Retina (tissue), 1 donor: ENCODE data around the gene WDFY1.
A peak's percentile ranks its signal among the peaks of the same experiment; 100 is the strongest.

Source experiments
- DNase-seq: peaks from one replicate; pipeline ENCODE4 v3.0.0-alpha.2; 2016

The WDFY1 gene

GRCh38 chr2:223944703-223945531, at the start of gene WDFY1:
Gene WDFY1 (minus strand): TSS chr2:223945335. CDS start chr2:223945284, 51 bp downstream.
- peak; percentile 93 for DNase-seq

GRCh38 chr2:223994562-223995162, 49.5 kb upstream of the WDFY1 start:
- no peak for DNase-seq

- DNase-seq: peak; percentile 67
Measured at GRCh38 chr2:223993634-223994232, 48.6 kb upstream of the WDFY1 start.

GRCh38 chr2:223991611-223992010, 46.5 kb upstream of the WDFY1 start:
- no peak for DNase-seq

DNA sequence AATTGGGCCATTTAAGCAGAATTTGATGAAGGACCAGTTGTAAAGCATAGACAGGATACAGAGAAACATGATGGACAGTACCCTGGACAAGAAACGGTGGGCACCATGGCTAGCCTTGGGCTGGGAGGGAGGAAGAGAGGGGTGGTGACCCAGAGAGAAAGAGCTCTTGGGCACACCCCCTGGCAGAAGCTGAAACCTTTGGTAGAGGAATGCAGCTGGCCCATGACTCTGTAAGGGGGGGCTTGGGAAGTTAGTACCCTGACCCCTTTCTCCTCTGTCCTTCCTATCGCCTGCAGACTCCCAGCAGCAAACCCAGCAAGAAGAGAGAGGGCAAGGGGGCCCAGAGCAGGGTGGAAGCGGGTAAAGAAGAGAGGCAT, 44.7 kb upstream of the WDFY1 start:
- no peak for DNase-seq

DNA sequence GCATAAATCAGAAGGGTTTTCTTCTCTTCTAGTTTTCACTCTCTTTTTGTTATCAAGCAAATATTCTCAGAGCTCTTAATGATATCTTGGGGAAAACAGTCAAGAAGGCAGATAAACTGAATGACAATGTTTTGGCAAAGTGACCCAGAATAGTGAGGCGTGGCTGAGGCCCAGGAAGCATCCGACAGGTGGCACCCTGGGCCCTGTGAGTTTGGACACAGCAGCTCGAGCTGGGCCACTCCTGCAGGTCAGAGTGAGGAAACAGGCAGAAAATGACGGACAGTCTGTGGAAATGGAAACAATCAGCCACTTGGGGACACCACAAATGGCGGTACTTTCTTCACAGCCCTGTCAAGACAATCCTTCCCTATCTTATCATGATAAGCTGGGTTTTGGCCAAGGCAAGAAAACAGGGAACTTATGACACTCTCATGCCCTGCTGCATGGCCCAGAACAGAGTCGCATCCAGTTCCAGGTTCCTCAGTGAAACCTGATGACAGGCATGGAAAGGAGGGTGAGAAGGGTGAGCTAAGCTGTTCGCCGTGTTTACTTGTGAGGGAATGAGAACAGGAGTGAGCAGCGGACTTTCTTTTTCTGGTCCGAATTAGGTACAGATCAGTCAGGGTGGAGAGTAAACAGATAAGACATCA, 44.2 kb upstream of the WDFY1 start:
- no peak for DNase-seq

- no peak for DNase-seq
Measured at GRCh38 chr2:223981241-223981640, 36.1 kb upstream of the WDFY1 start.

GRCh38 chr2:223980803-223981202, 35.7 kb upstream of the WDFY1 start:
- no peak for DNase-seq

GRCh38 chr2:223980397-223980735, 35.2 kb upstream of the WDFY1 start:
- no peak for DNase-seq

- no peak for DNase-seq
Measured at GRCh38 chr2:223979730-223980396, 34.7 kb upstream of the WDFY1 start.

DNA sequence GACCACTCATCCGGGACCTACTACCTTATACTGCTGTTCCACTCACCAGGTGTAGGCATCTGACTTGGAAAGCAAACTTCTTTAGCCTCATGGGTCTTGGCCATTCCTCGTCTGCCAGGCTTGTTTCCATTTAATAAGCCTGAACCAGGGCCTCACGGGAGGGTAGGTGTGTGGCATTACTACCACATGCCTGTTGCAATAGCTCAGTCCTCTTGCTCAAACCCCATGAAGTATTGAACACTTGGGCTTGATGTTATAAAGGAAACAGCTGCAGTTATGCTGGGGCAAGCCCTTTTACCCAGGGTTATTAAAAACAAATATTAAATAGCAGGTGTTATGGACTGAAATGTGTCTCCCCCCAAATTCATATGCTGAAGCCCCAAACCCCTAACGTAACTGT, 33.3 kb upstream of the WDFY1 start:
- no peak for DNase-seq

- no peak for DNase-seq
Measured at GRCh38 chr2:223976635-223977226, 31.6 kb upstream of the WDFY1 start.

- no peak for DNase-seq
Measured at GRCh38 chr2:223973606-223974005, 28.5 kb upstream of the WDFY1 start.

DNA sequence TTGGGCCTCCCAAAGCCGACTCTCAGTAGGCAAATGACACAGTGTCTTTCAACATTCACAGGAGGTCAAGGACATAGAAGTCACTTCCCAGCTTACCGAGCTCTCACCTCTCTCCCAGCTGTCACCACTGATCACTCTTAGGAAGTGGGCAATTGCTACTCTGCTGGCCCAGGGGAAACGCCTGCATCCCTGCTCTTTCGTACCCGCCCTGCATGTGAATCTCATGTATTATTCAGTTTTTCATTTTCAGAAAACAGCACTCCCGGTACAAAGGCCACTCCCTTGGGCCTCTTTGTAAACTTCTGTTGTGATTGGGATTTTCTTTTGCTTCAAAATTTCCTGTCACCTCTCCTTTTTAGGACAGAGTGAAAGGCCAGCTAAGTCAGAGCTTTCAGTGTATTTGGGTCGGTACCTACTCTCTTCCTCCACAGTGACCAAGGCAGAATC, 27.5 kb upstream of the WDFY1 start:
- DNase-seq: peak; percentile 54

- no peak for DNase-seq
Measured at GRCh38 chr2:223971731-223972130, 26.6 kb upstream of the WDFY1 start.

DNA sequence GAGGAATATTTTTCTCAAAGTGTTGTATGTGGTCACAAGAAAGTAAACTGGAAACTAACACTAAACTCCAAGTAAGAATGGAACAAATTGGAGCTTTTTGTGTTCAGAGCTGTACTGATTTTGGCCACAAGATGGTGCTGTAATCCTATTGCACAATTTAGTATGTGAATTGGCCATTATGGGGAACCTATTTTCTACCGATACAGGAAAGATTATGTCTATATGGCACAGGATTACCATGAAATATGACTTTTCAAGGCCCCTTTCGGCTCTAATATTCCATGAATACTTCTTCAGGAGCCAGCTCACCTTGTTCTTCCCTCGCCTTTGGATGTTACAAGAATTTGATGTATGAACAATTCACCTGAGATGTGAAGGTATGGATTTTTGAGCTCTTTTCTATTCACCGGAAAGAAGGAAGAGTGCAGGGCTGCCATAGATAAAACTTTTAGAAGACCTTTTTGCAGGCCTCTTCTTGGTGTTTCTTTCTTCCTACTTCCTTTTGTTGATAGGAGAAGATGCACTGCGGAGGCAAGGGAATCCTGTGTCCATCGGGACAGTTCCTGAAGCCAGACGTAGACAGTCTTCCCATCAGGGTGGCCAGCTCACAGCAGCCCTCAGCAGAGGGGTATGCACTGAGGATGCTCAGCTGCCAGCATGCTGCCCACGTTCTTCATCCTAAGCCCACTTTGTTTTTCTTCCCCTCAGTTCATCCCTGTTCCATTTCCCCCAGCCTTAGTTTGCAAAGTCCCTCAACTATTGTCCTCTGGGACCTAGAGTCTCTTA, 25.4 kb upstream of the WDFY1 start:
- DNase-seq: peak; percentile 58

DNA sequence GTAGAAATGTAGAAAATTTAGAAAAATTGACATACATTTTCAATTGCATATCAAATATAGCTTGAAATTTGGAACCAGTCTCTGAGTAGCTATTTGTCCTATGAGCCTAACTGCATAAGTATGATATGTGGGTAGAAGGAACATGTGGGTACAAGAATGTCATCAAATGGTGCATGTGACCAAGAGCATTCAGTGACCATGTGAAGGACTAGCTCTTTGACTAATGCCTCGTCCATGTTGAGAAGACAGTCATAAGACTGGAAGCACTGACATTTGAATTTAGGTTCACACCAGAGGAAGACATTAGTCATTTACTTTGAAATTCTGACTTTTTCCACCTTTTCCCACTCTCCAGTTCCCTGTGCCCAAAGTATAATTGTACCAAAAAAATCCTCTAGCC, 24.7 kb upstream of the WDFY1 start:
- DNase-seq: no peak

GRCh38 chr2:223969315-223969714, 24.2 kb upstream of the WDFY1 start:
- DNase-seq: no peak

GRCh38 chr2:223967981-223968380, 22.8 kb upstream of the WDFY1 start:
- DNase-seq: no peak

GRCh38 chr2:223959688-223960087, 14.6 kb upstream of the WDFY1 start:
- no peak for DNase-seq

DNA sequence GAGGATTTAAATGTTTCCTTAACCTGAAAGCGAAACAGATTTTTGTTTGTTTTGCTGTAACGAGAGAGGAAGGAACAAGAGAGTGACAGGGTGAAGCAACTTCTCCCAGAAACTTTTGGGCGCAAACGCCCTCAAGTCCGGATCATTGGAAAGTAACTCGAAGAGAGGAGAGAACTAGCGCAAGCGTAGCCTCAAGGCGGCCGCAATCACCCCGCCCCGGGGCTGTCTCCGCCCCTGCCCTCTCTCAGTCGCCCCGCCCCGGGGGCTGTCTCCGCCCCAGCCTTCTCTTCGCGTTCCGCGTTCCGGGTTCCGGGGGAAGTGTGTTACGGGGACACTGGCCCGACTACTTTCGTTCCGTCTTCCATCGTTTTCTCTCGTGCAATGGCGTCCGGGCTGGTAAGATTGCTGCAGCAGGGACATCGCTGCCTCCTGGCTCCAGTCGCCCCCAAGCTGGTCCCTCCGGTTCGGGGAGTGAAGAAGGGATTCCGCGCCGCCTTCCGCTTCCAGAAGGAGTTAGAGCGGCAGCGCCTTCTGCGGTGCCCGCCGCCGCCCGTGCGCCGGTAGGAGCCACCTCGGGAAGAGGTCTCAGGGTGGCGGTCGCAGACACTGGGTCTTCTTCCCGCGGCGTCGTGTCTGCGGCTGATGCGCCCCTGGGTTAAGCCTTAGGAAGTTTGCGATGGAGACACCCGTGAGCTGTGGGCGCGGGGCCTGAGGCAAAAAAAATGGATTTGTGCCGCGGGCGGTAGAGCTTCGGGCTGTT, 12.1 kb upstream of the WDFY1 start, which contains the start of gene MRPL44:
MRPL44 (plus strand) TSS at position 372 of the 760 bp plus-strand sequence; CDS start at position 382, 10 bp downstream.
- DNase-seq: peak; percentile 99
